Fibroblast of pulmonary artery (primary cell): ENCODE measurements around the gene ALDH3B2.
A peak's percentile ranks its signal among the peaks of the same experiment; 100 is the strongest.
"Not testable (repeated sequence)": the region's sequence is repeated elsewhere in the genome, so short reads cannot be mapped to it uniquely, and the experiment has no call there.

Source experiments
- DNase-seq: peaks from one replicate; pipeline ENCODE4 v3.0.0-alpha.2; 2010; ENCODE audit warnings: low read depth
- H3K4me3 ChIP-seq: replicated peaks from 2 replicates; pipeline ENCODE4 v1.5.1; 2011; ENCODE audit warnings: low read depth, mild to moderate bottlenecking, control low read depth, low read length, moderate library complexity
- TF ChIP-seq, protein P1 (sequence below): IDR thresholded peaks from 2 replicates; pipeline ENCODE4 v1.5.1; 2011; ENCODE audit warnings: mild to moderate bottlenecking, control low read depth, low read length, inconsistent platforms; ENCODE audit errors: missing control alignments

Gene ALDH3B2

DNA sequence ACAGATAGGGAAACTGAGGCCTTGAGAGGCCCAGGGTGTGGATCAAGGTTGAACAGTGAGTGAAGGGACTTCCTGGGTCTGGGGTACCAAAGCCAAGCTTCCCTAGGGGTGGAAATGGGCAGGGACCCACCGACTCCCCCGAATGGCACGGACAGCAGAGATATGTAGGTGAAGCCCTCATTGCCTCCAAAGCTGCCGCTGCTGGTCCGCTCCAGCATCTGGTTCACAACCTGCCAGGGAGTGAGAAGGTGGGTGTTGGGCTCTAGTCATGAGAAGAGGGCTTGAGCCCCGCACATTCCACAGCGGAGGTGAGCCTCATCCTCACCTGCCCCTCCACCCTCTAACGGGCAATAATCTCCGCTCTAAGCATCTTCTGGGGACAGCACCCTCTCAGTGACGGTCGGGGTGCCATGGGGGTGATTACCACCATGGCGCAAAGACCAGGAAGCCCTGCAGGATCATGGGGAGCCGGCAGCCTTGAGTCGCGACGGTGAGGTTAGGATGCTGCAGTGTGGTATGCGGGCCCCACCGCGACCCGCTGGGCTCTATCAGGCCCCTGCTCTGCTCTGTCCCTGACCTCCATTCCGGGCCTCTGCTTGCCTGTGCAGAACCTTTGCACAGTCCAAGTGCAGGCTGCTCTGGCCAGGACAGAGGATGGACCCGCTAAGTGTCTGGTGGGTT lies 10.8 kb downstream of the ALDH3B2 start:
- H3K4me3 ChIP-seq, result no peak overlapping the region
- DNase-seq, result no peak
- TF ChIP-seq, protein P1, sequence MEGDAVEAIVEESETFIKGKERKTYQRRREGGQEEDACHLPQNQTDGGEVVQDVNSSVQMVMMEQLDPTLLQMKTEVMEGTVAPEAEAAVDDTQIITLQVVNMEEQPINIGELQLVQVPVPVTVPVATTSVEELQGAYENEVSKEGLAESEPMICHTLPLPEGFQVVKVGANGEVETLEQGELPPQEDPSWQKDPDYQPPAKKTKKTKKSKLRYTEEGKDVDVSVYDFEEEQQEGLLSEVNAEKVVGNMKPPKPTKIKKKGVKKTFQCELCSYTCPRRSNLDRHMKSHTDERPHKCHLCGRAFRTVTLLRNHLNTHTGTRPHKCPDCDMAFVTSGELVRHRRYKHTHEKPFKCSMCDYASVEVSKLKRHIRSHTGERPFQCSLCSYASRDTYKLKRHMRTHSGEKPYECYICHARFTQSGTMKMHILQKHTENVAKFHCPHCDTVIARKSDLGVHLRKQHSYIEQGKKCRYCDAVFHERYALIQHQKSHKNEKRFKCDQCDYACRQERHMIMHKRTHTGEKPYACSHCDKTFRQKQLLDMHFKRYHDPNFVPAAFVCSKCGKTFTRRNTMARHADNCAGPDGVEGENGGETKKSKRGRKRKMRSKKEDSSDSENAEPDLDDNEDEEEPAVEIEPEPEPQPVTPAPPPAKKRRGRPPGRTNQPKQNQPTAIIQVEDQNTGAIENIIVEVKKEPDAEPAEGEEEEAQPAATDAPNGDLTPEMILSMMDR, result no peak

DNA sequence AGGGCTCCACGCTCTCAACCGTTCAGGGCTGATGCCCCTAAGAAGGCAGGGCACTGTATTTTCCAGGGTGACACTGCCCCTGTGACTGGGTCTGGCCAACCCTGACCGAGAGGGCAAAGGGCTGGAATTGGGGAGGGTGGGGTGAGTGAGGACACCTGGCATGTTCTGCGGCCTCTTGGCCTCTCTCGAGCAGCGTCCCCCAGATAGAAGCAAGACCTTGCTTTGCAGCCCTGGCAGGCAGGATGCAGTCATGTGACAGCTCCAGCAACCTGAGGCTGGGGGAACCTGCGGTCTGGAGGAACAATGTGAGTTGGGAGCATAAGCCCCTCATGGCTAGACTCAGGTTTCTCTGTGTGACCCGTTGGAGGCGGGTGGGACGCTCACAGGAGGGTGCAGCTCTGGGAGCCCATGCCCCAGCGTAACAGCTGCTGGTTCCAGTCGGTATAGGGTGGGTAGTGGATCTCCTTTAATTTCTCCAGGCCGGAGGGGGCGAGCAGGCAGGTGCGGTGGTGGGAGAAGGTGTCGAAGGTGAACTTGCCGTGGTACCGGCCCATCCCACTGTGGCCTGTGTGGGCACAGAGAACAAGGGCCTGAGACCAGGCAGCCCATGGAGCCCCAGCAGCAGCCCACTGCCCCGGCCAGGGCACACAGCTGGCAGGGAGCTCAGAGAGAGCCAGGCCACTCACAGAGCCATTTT lies 11.4 kb downstream of the ALDH3B2 start:
- DNase-seq, result no peak
- TF ChIP-seq, protein P1, result no peak
- H3K4me3 ChIP-seq, result no peak overlapping the region

- no peak for DNase-seq
- no peak overlapping the region for H3K4me3 ChIP-seq
- TF ChIP-seq, protein P1, result no peak
Observed at GRCh38 chr11:67662142-67662834, 12.1 kb downstream of the ALDH3B2 start.

DNA sequence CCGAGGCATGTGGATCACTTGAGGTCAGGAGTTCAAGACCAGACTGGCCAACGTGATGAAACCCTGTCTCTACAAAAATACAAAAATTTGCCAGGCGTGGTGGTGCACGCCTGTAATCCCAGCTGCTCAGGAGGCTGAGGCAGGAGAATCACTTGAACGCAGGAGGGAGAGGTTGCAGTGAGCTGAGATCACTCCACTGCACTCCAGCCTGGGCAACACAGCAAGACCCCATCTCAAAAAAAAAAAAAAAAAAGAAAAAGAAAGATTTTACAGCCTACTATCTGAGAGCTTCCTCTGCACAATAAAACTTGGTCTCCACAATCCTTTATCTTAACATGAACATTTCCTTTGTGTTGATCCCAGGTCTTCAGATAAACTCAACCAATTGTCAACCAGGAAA lies 13.7 kb downstream of the ALDH3B2 start:
- not testable (repeated sequence) for H3K4me3 ChIP-seq, DNase-seq

GRCh38 chr11:67659651-67660165 lies 14.7 kb downstream of the ALDH3B2 start:
- not testable (repeated sequence) for H3K4me3 ChIP-seq, DNase-seq

- no peak overlapping the region for H3K4me3 ChIP-seq
- TF ChIP-seq, protein P1, result no peak
Observed at GRCh38 chr11:67657300-67657699, 17.1 kb downstream of the ALDH3B2 start.

DNA sequence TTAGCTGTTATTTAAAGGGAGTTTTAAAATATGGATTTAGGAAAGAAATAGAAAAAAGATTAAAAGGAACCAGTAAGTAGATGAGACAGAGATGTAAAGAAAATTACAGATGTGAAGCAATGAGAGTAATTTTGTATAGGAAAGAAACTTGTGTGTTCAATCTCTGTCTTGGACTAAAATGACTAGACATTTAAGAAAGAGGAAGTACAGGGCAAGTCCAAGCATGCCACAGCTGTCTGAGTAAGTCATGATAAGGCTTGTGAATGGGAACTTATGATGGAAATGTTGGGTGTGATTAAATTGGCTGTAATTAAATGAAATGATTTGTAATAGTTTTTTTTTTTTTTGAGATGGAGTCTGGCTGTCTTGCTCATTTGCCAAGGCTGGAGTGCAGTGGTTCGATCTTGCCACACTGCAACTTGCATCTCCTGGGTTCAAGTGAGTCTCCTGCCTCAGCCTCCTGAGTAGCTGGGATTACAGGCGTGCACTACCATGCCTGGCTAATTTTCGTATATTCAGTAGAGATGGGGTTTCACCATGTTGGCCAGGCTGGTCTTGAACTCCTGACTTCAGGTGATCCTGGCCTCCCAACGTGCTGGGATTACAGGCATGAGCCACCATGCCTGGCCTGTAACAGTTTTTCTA lies 18.0 kb downstream of the ALDH3B2 start:
- DNase-seq, result peak; percentile 17
- TF ChIP-seq, protein P1, result no peak
- no peak overlapping the region for H3K4me3 ChIP-seq

More at GRCh38 chr11:67657300-67657699, 17.1 kb downstream of the ALDH3B2 start:
- no peak for DNase-seq
